B cell (primary cell): Measurements from ENCODE around the gene SYNRG. TPM values are rescaled to one million over a fixed set of nuclear protein-coding genes. Genes with fewer than 3 reads are reported as not detected.
A peak's percentile ranks its signal among the peaks of the same experiment; 100 is the strongest.

Source experiments
- ATAC-seq: fragments of 200-7000 bp; cut with Tn5 transposase; one replicate; pipeline ENCODE4 v1.10.0; 2021; ENCODE audit warnings: low read depth, mild to moderate bottlenecking, moderate number of reproducible peaks, moderate library complexity
- CTCF ChIA-PET: fragments of 350-600 bp; sonication (Branson Sonifier 250); formaldehyde crosslinking; loops from one replicate; lab custom pipeline; 2021; ENCODE audit warnings: antibody characterized with exemption, inconsistent platforms; lab: Charles Lee
- POLR2A ChIA-PET: fragments of 350-600 bp; sonication (Branson Sonifier 250); formaldehyde crosslinking; loops from one replicate; lab custom pipeline; 2021; ENCODE audit warnings: antibody characterized with exemption; lab: Charles Lee
- DNase-seq: peaks from one replicate; pipeline ENCODE4 v3.0.0; 2013
- H2AFZ ChIP-seq: 2 replicates; pipeline ENCODE4 v1.6.1; 2012; ENCODE audit warnings: mild to moderate bottlenecking, low read depth, low read length; ENCODE audit not compliant: insufficient read depth, poor library complexity, severe bottlenecking
- H3K27ac ChIP-seq, 2 donors: 1 replicate in 1 of 2; 2 replicates in 1 of 2; pipeline ENCODE4 v1.5.1; 2012 to 2013; ENCODE audit warnings: low read length in 2 of 2, mild to moderate bottlenecking in 2 of 2, moderate library complexity in 1 of 2
- H3K27me3 ChIP-seq, 4 experiments: fragments of 200-600 bp in 1 of 4; sonication (generic) in 1 of 4; replicated peaks in 1 of 4; 1 replicate in 2 of 4; 2 replicates in 2 of 4; pipeline versions ENCODE4 v1.6.1 to v1.7.0; 2013 to 2016; ENCODE audit warnings: low read length in 3 of 4, mild to moderate bottlenecking in 2 of 4, mixed read lengths in 1 of 4, moderate library complexity in 1 of 4; ENCODE audit not compliant: insufficient read depth in 4 of 4, control insufficient read depth in 3 of 4; ENCODE audit errors: control extremely low read depth in 1 of 4
- H3K36me3 ChIP-seq, 2 experiments: replicated peaks in 1 of 2; 1 replicate in 1 of 2; 2 replicates in 1 of 2; pipeline versions ENCODE4 v1.6.1 to v1.7.1; 2013; ENCODE audit warnings: low read length in 1 of 2; ENCODE audit not compliant: insufficient read depth in 2 of 2, control insufficient read depth in 1 of 2; ENCODE audit errors: control extremely low read depth in 1 of 2, extremely low read depth in 1 of 2
- H3K4me1 ChIP-seq, 2 donors: fragments of 200-600 bp in 1 of 2; sonication (generic) in 1 of 2; 1 replicate in 1 of 2; 2 replicates in 1 of 2; pipeline versions ENCODE4 v1.5.1 to v1.6.1; 2013 to 2017; ENCODE audit warnings: low read length in 2 of 2; ENCODE audit not compliant: control insufficient read depth in 2 of 2, insufficient read depth in 2 of 2
- H3K4me2 ChIP-seq: replicated peaks from 2 replicates; pipeline ENCODE3; 2012; ENCODE audit warnings: mild to moderate bottlenecking, low read depth, low read length; ENCODE audit not compliant: poor library complexity, severe bottlenecking
- H3K4me3 ChIP-seq, 5 experiments: fragments of 200-600 bp in 1 of 5; sonication (generic) in 1 of 5; 1 replicate in 3 of 5; 2 replicates in 2 of 5; pipeline versions ENCODE4 v1.5.1 to v1.7.0; 2011 to 2016; ENCODE audit warnings: low read length in 4 of 5, mild to moderate bottlenecking in 4 of 5, low read depth in 2 of 5, control low read depth in 1 of 5, moderate library complexity in 1 of 5; ENCODE audit not compliant: insufficient read depth in 1 of 5; ENCODE audit errors: control extremely low read depth in 1 of 5, extremely low read depth in 1 of 5
- H3K79me2 ChIP-seq: fragments of 200-600 bp; sonication (generic); one replicate; pipeline ENCODE4 v1.6.0; 2016; ENCODE audit warnings: low read length; ENCODE audit not compliant: control insufficient read depth, insufficient read depth
- H3K9ac ChIP-seq: fragments of 200-600 bp; sonication (generic); 2 replicates; pipeline ENCODE4 v1.6.1; 2017; ENCODE audit warnings: mild to moderate bottlenecking, low read length, moderate library complexity
- H3K9me3 ChIP-seq, 3 donors: one replicate each; pipeline versions ENCODE4 v1.6.1 to v1.7.1; 2013; ENCODE audit warnings: low read length in 2 of 3; ENCODE audit not compliant: control insufficient read depth in 2 of 3, insufficient read depth in 1 of 3; ENCODE audit errors: control extremely low read depth in 1 of 3
- H4K20me1 ChIP-seq: 2 replicates; pipeline ENCODE4 v1.6.0; 2012; ENCODE audit warnings: mild to moderate bottlenecking, low read length; ENCODE audit not compliant: insufficient read depth, control insufficient read depth, poor library complexity, severe bottlenecking
- H3K27ac Mint-ChIP-seq: one replicate; pipeline ENCODE4 v1.8.0; 2021; ENCODE audit warnings: mixed read lengths
- H3K27me3 Mint-ChIP-seq: one replicate; pipeline ENCODE4 v1.8.0; 2021; ENCODE audit warnings: mixed read lengths
- H3K4me1 Mint-ChIP-seq: one replicate; pipeline ENCODE4 v1.8.0; 2021; ENCODE audit warnings: mixed read lengths
- H3K4me3 Mint-ChIP-seq: one replicate; pipeline ENCODE4 v1.8.0; 2021; ENCODE audit warnings: mixed read lengths
- H3K9me3 Mint-ChIP-seq: one replicate; pipeline ENCODE4 v1.8.0; 2022; ENCODE audit warnings: mixed read lengths; ENCODE audit not compliant: insufficient read depth
- CTCF ChIP-seq: fragments of 200-600 bp; IDR thresholded peaks from one replicate; pipeline ENCODE4 v1.8.0; 2022; ENCODE audit warnings: antibody characterized with exemption, mild to moderate bottlenecking
- EZH2 ChIP-seq: IDR thresholded peaks from 2 replicates; pipeline ENCODE4 v1.6.1; 2012; ENCODE audit warnings: borderline replicate concordance, low read depth, mild to moderate bottlenecking, moderate library complexity, low read length; ENCODE audit not compliant: insufficient read depth, poor library complexity, severe bottlenecking
- WGBS: methylation state at CpG from one replicate; pipeline ENCODE4 v1.1.5; 2013; ENCODE audit warnings: missing lambda C conversion rate; ENCODE audit not compliant: insufficient coverage; 5-methylcytosine and 5-hydroxymethylcytosine counted together
- intact Hi-C: fragments of 100-400 bp; cut with micrococcal nuclease; formaldehyde crosslinking; loops from one replicate; pipeline ENCODE4 v1.10.0; 2022
- polyA plus RNA-seq: library from polyadenylated mRNA; depleted of rRNA; stranded (reverse); fragments of >200 nt; gene quantifications from 2 replicates; pipeline ENCODE4 v1.2.3, GENCODE V29; 2012
- total RNA-seq, 2 donors: library from RNA; stranded (reverse); fragments of 120-200 nt in 1 of 2; gene quantifications; 1 replicate in 1 of 2; 2 replicates in 1 of 2; pipeline versions ENCODE4 v1.2.3 to v1.2.4, GENCODE V29; 2013 to 2022

Gene SYNRG
- total and polyA plus RNA-seq, 2 donors (not counting 1 experiment from before 2014, with no cell fraction given): 31.8 to 113 TPM

- no peaks in the 10 kb centered on the region for H3K79me2 ChIP-seq
- H3K4me2 ChIP-seq: peak overlapping the region; percentile 98
- DNase-seq (no peak), ATAC-seq (no peak)
- TF ChIP-seq CTCF: no peak
- no peak for TF ChIP-seq EZH2
- peaks cover 17 to 23% of the 10 kb centered on the region in 2 donors for H3K4me1 ChIP-seq
- Mint-ChIP-seq H3K4me1 (peaks cover 28% of the 10 kb centered on the region), H3K9me3 (no peaks in the 10 kb centered on the region), H3K27ac (peak overlapping the region; percentile 93), H3K27me3 (no peaks in the 10 kb centered on the region), H3K4me3 (peak overlapping the region; percentile 96)
- intact Hi-C loops: loop anchor here (1.0 kb wide), 2 partner anchors 81 to 121 kb away; partner anchors contain the start of gene SYNRG
- peak overlapping the region; percentile 93 for H2AFZ ChIP-seq
- 1% methylated on average over 17 of the region's 25 CpGs for WGBS
- H3K9me3 ChIP-seq: no peaks in the 10 kb centered on the region
- H3K36me3 ChIP-seq: no peaks in the 10 kb centered on the region
- H3K9ac ChIP-seq: peak overlapping the region; percentile 72
- peak overlapping the region; percentile 44 to 80 (median 67) for H3K4me3 ChIP-seq
- H3K27ac ChIP-seq: no peak overlapping the region
- H3K27me3 ChIP-seq: peaks cover 0 to 4% (median 0%) of the 10 kb centered on the region in 4 experiments
- POLR2A ChIA-PET: interaction anchor here (0.5 kb wide), 1 partner anchor 1266 kb away, joined by 3 read pairs; no protein-coding TSS in a partner anchor
- no peaks in the 10 kb centered on the region for H4K20me1 ChIP-seq
- CTCF ChIA-PET: no interaction called here
These were observed 120.5 kb downstream of the SYNRG start for GRCh38 chr17:37488607-37489196.

- peak overlapping the region in 3 of 5 experiments; percentile 67 to 80 (median 75) for H3K4me3 ChIP-seq
- H3K4me2 ChIP-seq: peak overlapping the region; percentile 98
- Mint-ChIP-seq H3K9me3 (no peaks in the 10 kb centered on the region), H3K4me3 (peak overlapping the region; percentile 96), H3K27ac (peak overlapping the region; percentile 93), H3K27me3 (no peaks in the 10 kb centered on the region), H3K4me1 (peaks cover 25% of the 10 kb centered on the region)
- peaks cover 17 to 21% of the 10 kb centered on the region in 2 donors for H3K4me1 ChIP-seq
- peak overlapping the region; percentile 93 for H2AFZ ChIP-seq
- CTCF ChIA-PET: no interaction called here
- POLR2A ChIA-PET: no interaction called here
- no peak for TF ChIP-seq EZH2
- TF ChIP-seq CTCF: no peak
- H4K20me1 ChIP-seq: no peaks in the 10 kb centered on the region
- peak overlapping the region; percentile 72 for H3K9ac ChIP-seq
- ATAC-seq: no peak
- H3K9me3 ChIP-seq: no peaks in the 10 kb centered on the region
- 45% methylated on average over 4 of the region's 7 CpGs for WGBS
- no peak overlapping the region for H3K27ac ChIP-seq
- peak; percentile 31 for DNase-seq
- peaks cover 0 to 4% (median 0%) of the 10 kb centered on the region in 4 experiments for H3K27me3 ChIP-seq
- intact Hi-C loops: no loop called here
- H3K36me3 ChIP-seq: no peaks in the 10 kb centered on the region
- no peaks in the 10 kb centered on the region for H3K79me2 ChIP-seq
These were observed 121.1 kb downstream of the SYNRG start for GRCh38 chr17:37488009-37488604.
